Upper lobe of left lung (tissue), 4 donors: ENCODE measurements around the gene PLXNA4.

Experiments used
- EP300 ChIP-seq, 4 donors: sonication (generic); formaldehyde crosslinking; IDR thresholded peaks; one replicate each; pipeline ENCODE4 v1.5.1; 2017; ENCODE audit warnings: antibody characterized with exemption in 4 of 4, control low read depth in 2 of 4
- POLR2A ChIP-seq, 4 donors: fragments of 450-650 bp; IDR thresholded peaks; one replicate each; pipeline ENCODE4 v1.5.1; 2016 to 2017; ENCODE audit warnings: antibody characterized with exemption in 4 of 4, mild to moderate bottlenecking in 2 of 4
- POLR2AphosphoS5 ChIP-seq, 2 donors: sonication (generic); formaldehyde crosslinking; IDR thresholded peaks; one replicate each; pipeline ENCODE4 v1.5.1; 2017; ENCODE audit warnings: antibody characterized with exemption in 2 of 2
- TF ChIP-seq, protein P1 (sequence below), 6 experiments: fragments of 450-650 bp in 4 of 6; fragments of 200-600 bp in 2 of 6; sonication (generic) in 2 of 6; IDR thresholded peaks; one replicate each; pipeline ENCODE4 v1.5.1; 2016 to 2019; ENCODE audit warnings: antibody characterized with exemption in 6 of 6

GRCh38 chr7:132182992-132183391, 393.3 kb downstream of the PLXNA4 start:
- TF ChIP-seq, protein P1, sequence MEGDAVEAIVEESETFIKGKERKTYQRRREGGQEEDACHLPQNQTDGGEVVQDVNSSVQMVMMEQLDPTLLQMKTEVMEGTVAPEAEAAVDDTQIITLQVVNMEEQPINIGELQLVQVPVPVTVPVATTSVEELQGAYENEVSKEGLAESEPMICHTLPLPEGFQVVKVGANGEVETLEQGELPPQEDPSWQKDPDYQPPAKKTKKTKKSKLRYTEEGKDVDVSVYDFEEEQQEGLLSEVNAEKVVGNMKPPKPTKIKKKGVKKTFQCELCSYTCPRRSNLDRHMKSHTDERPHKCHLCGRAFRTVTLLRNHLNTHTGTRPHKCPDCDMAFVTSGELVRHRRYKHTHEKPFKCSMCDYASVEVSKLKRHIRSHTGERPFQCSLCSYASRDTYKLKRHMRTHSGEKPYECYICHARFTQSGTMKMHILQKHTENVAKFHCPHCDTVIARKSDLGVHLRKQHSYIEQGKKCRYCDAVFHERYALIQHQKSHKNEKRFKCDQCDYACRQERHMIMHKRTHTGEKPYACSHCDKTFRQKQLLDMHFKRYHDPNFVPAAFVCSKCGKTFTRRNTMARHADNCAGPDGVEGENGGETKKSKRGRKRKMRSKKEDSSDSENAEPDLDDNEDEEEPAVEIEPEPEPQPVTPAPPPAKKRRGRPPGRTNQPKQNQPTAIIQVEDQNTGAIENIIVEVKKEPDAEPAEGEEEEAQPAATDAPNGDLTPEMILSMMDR (IDR thresholded peaks at IDR 0.05), result no peak
- TF ChIP-seq EP300 (IDR thresholded peaks at IDR 0.05), result no peak
- TF ChIP-seq POLR2A (IDR thresholded peaks at IDR 0.05), result no peak
- TF ChIP-seq POLR2AphosphoS5 (IDR thresholded peaks at IDR 0.05), result no peak
